IMR-90 (cell line): ENCODE measurements around the gene CLCN4. TPM values are rescaled to one million over a fixed set of nuclear protein-coding genes. Genes with fewer than 3 reads are reported as not detected.

Source experiments
- ATAC-seq: fragments of 200-7000 bp; cut with Tn5 transposase; 2 replicates; pipeline ENCODE4 v1.9.1; 2020; ENCODE audit warnings: low read depth, mild to moderate bottlenecking, moderate library complexity
- BruUV-seq: library from RNA; stranded (reverse); fragments of 400-500 nt; replicated peaks from 2 replicates; lab custom pipeline; 2021; lab: Mats Ljungman, UMichigan
- CTCF ChIA-PET: fragments of 300-600 bp; formaldehyde crosslinking; extraction: SDS; loops from one replicate; lab custom pipeline; 2021; ENCODE audit warnings: antibody characterized with exemption; lab: Yijun Ruan, JAX
- POLR2A ChIA-PET: fragments of 300-600 bp; sonication (Branson Sonifier 250); formaldehyde crosslinking; loops from one replicate; lab custom pipeline; 2022; ENCODE audit warnings: antibody characterized with exemption; ENCODE audit not compliant: unreplicated experiment; lab: Charles Lee
- DNase-seq: peaks from one replicate; pipeline ENCODE4 v3.0.0; 2013
- H2AFZ ChIP-seq: replicated peaks from 2 replicates; pipeline ENCODE3; 2013; ENCODE audit warnings: low read length, mild to moderate bottlenecking; ENCODE audit not compliant: poor library complexity
- H2AK5ac ChIP-seq: 2 replicates; pipeline ENCODE4 v1.6.1; 2013; ENCODE audit warnings: low read depth, low read length, inconsistent platforms
- H2AK9ac ChIP-seq: replicated peaks from 2 replicates; pipeline ENCODE3; 2013; ENCODE audit warnings: mild to moderate bottlenecking, low read depth, low read length, moderate library complexity; ENCODE audit not compliant: poor library complexity
- H2BK120ac ChIP-seq: 2 replicates; pipeline ENCODE4 v1.6.1; 2013; ENCODE audit warnings: low read depth, low read length, inconsistent platforms
- H2BK15ac ChIP-seq: 3 replicates; pipeline ENCODE4 v1.6.1; 2013; ENCODE audit warnings: low read depth, low read length, inconsistent platforms
- H2BK20ac ChIP-seq: 2 replicates; pipeline ENCODE4 v1.6.1; 2013; ENCODE audit warnings: low read depth, mild to moderate bottlenecking, inconsistent platforms, low read length, moderate library complexity
- H2BK5ac ChIP-seq: 2 replicates; pipeline ENCODE4 v1.6.1; 2013; ENCODE audit warnings: mild to moderate bottlenecking, low read depth, low read length, inconsistent platforms; ENCODE audit not compliant: poor library complexity, severe bottlenecking
- H3K14ac ChIP-seq: replicated peaks from 2 replicates; pipeline ENCODE4 v1.6.1; 2013; ENCODE audit warnings: low read depth, low read length, inconsistent platforms
- H3K18ac ChIP-seq: 2 replicates; pipeline ENCODE4 v1.6.1; 2013; ENCODE audit warnings: low read depth, low read length, control low read depth
- H3K23ac ChIP-seq: 2 replicates; pipeline ENCODE4 v1.6.1; 2013; ENCODE audit warnings: low read depth, low read length, inconsistent platforms
- H3K27ac ChIP-seq: 2 replicates; pipeline ENCODE4 v1.5.1; 2013; ENCODE audit warnings: mild to moderate bottlenecking, control low read depth, low read length; ENCODE audit not compliant: insufficient read depth
- H3K27me3 ChIP-seq: 2 replicates; pipeline ENCODE4 v1.6.1; 2013; ENCODE audit warnings: low read length; ENCODE audit not compliant: control insufficient read depth, insufficient read depth
- H3K36me3 ChIP-seq: 2 replicates; pipeline ENCODE4 v1.6.1; 2013; ENCODE audit warnings: low read length, mixed read lengths; ENCODE audit not compliant: control insufficient read depth, insufficient read depth
- H3K4ac ChIP-seq: 2 replicates; pipeline ENCODE4 v1.6.1; 2013; ENCODE audit warnings: low read depth, low read length, inconsistent platforms
- H3K4me1 ChIP-seq: 2 replicates; pipeline ENCODE4 v1.6.1; 2013; ENCODE audit warnings: low read length, mixed read lengths; ENCODE audit not compliant: control insufficient read depth, insufficient read depth
- H3K4me2 ChIP-seq: 2 replicates; pipeline ENCODE4 v1.6.1; 2013; ENCODE audit warnings: low read depth, mild to moderate bottlenecking, control low read depth, low read length, moderate library complexity
- H3K4me3 ChIP-seq: 2 replicates; pipeline ENCODE4 v1.5.1; 2013; ENCODE audit warnings: low read depth, mild to moderate bottlenecking, control low read depth, low read length, moderate library complexity; ENCODE audit not compliant: insufficient read depth
- H3K56ac ChIP-seq: 2 replicates; pipeline ENCODE4 v1.6.1; 2013; ENCODE audit warnings: low read length, inconsistent platforms; ENCODE audit not compliant: insufficient read depth; ENCODE audit errors: extremely low read depth
- H3K79me1 ChIP-seq, 2 experiments: 2 replicates each; pipeline ENCODE4 v1.6.1; 2013; ENCODE audit warnings: low read length in 2 of 2, inconsistent platforms in 1 of 2, low read depth in 1 of 2
- H3K9ac ChIP-seq: 2 replicates; pipeline ENCODE4 v1.6.1; 2013; ENCODE audit warnings: low read depth, low read length, control low read depth
- H3K9me1 ChIP-seq: 2 replicates; pipeline ENCODE4 v1.6.1; 2013; ENCODE audit warnings: low read length, inconsistent platforms; ENCODE audit not compliant: insufficient read depth
- H3K9me3 ChIP-seq: 2 replicates; pipeline ENCODE4 v1.6.1; 2013; ENCODE audit warnings: low read length; ENCODE audit not compliant: control insufficient read depth, insufficient read depth
- H4K20me1 ChIP-seq: 2 replicates; pipeline ENCODE4 v1.6.1; 2013; ENCODE audit warnings: low read length, inconsistent platforms; ENCODE audit not compliant: insufficient read depth
- H4K5ac ChIP-seq: 2 replicates; pipeline ENCODE4 v1.6.1; 2013; ENCODE audit warnings: mild to moderate bottlenecking, low read depth, low read length, control low read depth
- H4K8ac ChIP-seq, 2 experiments: 2 replicates each; pipeline ENCODE4 v1.6.1; 2013; ENCODE audit warnings: low read depth in 2 of 2, low read length in 2 of 2, control low read depth in 1 of 2, inconsistent platforms in 1 of 2
- H4K91ac ChIP-seq: 2 replicates; pipeline ENCODE4 v1.6.1; 2013; ENCODE audit warnings: low read depth, low read length, inconsistent platforms; ENCODE audit not compliant: insufficient read depth
- BHLHE40 ChIP-seq: fragments of 150-350 bp; IDR thresholded peaks from 2 replicates; pipeline ENCODE4 v1.6.1; 2016; ENCODE audit warnings: mild to moderate bottlenecking, low read depth, low read length
- CEBPB ChIP-seq: IDR thresholded peaks from 2 replicates; pipeline ENCODE4 v1.6.1; 2012; ENCODE audit warnings: low read depth, low read length, improper control_type of control experiment
- CHD1 ChIP-seq: IDR thresholded peaks from 2 replicates; pipeline ENCODE4 v1.6.1; 2012; ENCODE audit warnings: low read depth, low read length, improper control_type of control experiment
- FOS ChIP-seq: fragments of 150-350 bp; IDR thresholded peaks from 2 replicates; pipeline ENCODE4 v1.6.1; 2016; ENCODE audit warnings: low read depth, low read length
- MAFK ChIP-seq: IDR thresholded peaks from 2 replicates; pipeline ENCODE4 v1.6.1; 2012; ENCODE audit warnings: low read depth, low read length, improper control_type of control experiment
- MAZ ChIP-seq: IDR thresholded peaks from 2 replicates; pipeline ENCODE4 v1.6.1; 2012; ENCODE audit warnings: low read depth, mild to moderate bottlenecking, low read length, improper control_type of control experiment, moderate library complexity, borderline replicate concordance
- MXI1 ChIP-seq: IDR thresholded peaks from 2 replicates; pipeline ENCODE4 v1.6.1; 2012; ENCODE audit warnings: low read depth, mild to moderate bottlenecking, low read length, moderate library complexity, borderline replicate concordance
- NFE2L2 ChIP-seq: fragments of 150-350 bp; IDR thresholded peaks from 2 replicates; pipeline ENCODE4 v1.6.1; 2016; ENCODE audit warnings: low read depth, mild to moderate bottlenecking, low read length
- POLR2A ChIP-seq: IDR thresholded peaks from 2 replicates; pipeline ENCODE4 v1.6.1; 2012; ENCODE audit warnings: mild to moderate bottlenecking, low read depth, low read length
- RAD21 ChIP-seq: IDR thresholded peaks from 2 replicates; pipeline ENCODE4 v1.6.1; 2012; ENCODE audit warnings: low read length, improper control_type of control experiment
- RCOR1 ChIP-seq: IDR thresholded peaks from 2 replicates; pipeline ENCODE4 v1.6.1; 2012; ENCODE audit warnings: mild to moderate bottlenecking, low read length, improper control_type of control experiment; ENCODE audit not compliant: insufficient replicate concordance
- RFX5 ChIP-seq: IDR thresholded peaks from 2 replicates; pipeline ENCODE4 v1.8.0; 2012; ENCODE audit warnings: low read depth, mild to moderate bottlenecking, low read length, moderate library complexity
- SMC3 ChIP-seq: fragments of 150-350 bp; IDR thresholded peaks from 2 replicates; pipeline ENCODE4 v1.6.1; 2016; ENCODE audit warnings: low read depth, mild to moderate bottlenecking, antibody characterized with exemption, low read length, moderate library complexity
- WGBS, 2 experiments: methylation state at CpG; one replicate each; pipeline versions ENCODE4 v1.1.5 to v1.1.7; 2013; ENCODE audit warnings: missing lambda C conversion rate in 2 of 2; ENCODE audit not compliant: insufficient read length in 1 of 2; ENCODE audit errors: extremely low coverage in 2 of 2; 5-methylcytosine and 5-hydroxymethylcytosine counted together
- dilution Hi-C: fragments of 300-500 bp; cut with HindIII; formaldehyde crosslinking; loops from one replicate; pipeline ENCODE4 v1.14.3; 2018; ENCODE audit warnings: low sequenced_read_pairs; ENCODE audit not compliant: unreplicated experiment
- in situ Hi-C: fragments of 300-500 bp; cut with MboI; formaldehyde crosslinking; loops from 3 replicates; pipeline ENCODE4 v1.14.3; 2019; ENCODE audit warnings: low sequenced_read_pairs, inconsistent platforms, mixed read lengths
- intact Hi-C: fragments of 100-400 bp; cut with micrococcal nuclease; formaldehyde crosslinking; loops from 2 replicates; pipeline ENCODE4 v1.10.0; 2022
- polyA plus RNA-seq, 3 experiments: library from polyadenylated mRNA; depleted of rRNA; stranded (reverse); fragments of >200 nt; gene quantifications; 2 replicates each; pipeline ENCODE4 v1.2.3, GENCODE V29; 2012; ENCODE audit warnings: low replicate concordance in 1 of 3
- total RNA-seq: library from RNA; depleted of rRNA; stranded (reverse); fragments of >200 nt; gene quantifications from 2 replicates; pipeline ENCODE4 v1.2.3, GENCODE V29; 2012
- TF ChIP-seq, protein P1 (sequence below): fragments of 150-350 bp; IDR thresholded peaks from 2 replicates; pipeline ENCODE4 v1.6.1; 2016; ENCODE audit warnings: low read depth, mild to moderate bottlenecking, low read length, moderate library complexity, borderline replicate concordance
- TF ChIP-seq, protein P2 (sequence below): conservative IDR thresholded peaks from 2 replicates; pipeline ENCODE4 v1.5.1; 2012; ENCODE audit warnings: mild to moderate bottlenecking, low read depth, low read length, improper control_type of control experiment
- TF ChIP-seq, protein P3 (sequence below): fragments of 150-350 bp; IDR thresholded peaks from 2 replicates; pipeline ENCODE4 v1.6.1; 2017; ENCODE audit warnings: mild to moderate bottlenecking, antibody characterized with exemption, low read length, low read depth

The CLCN4 gene
- total and polyA plus RNA-seq, 2 of the 4 experiments (the other 2 are of a cell fraction), result 2.2 to 4.5 TPM

DNA sequence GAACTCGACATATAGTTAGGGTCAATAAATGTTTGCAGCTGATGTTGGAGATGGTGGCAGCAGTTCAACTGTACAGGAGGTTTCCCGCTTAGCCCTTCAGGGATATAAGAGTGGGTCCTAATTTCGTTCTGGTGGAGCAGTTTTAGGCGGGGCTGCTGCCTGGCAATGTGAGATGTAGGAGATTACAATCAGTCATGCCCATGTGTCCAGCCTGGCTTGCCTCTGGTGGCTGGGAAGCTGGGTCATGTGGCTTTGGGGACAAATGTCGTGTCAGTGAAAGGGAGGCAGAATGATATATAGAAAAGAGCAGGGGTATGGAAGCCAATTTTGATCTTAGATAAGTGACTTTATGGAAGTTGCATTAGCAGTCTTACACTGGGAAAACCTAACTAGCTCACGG, 129.4 kb downstream of the CLCN4 start:
- ChIA-PET POLR2A (no interaction called here), CTCF (no interaction called here)
- H3K18ac ChIP-seq, result no peak overlapping the region
- H2BK5ac ChIP-seq, result no peak overlapping the region
- in situ Hi-C loops, result no loop called here
- no peak overlapping the region for H2BK20ac ChIP-seq
- 0 out of 2 replicates have a peak, but pooled peaks cover 2% of the 10 kb centered on the region for H3K4me1 ChIP-seq
- H3K36me3 ChIP-seq, result no peaks in the 10 kb centered on the region
- H3K27me3 ChIP-seq, result no peaks in the 10 kb centered on the region; the same call in 1 of the 2 replicates
- H3K4me3 ChIP-seq, result no peak overlapping the region
- no TSS peak for BruUV-seq
- H3K23ac ChIP-seq, result no peak overlapping the region
- H4K91ac ChIP-seq, result no peak overlapping the region
- H3K14ac ChIP-seq, result no peak overlapping the region
- H3K9me3 ChIP-seq, result peaks cover 1% of the 10 kb centered on the region; the same call in 1 of the 2 replicates
- no peak overlapping the region for H2AFZ ChIP-seq
- no peak overlapping the region for H3K27ac ChIP-seq
- H3K4ac ChIP-seq, result no peak overlapping the region
- no peak overlapping the region for H3K4me2 ChIP-seq
- no peak overlapping the region for H2AK5ac ChIP-seq
- intact Hi-C loops, result no loop called here
- H4K8ac ChIP-seq, result no peak overlapping the region
- dilution Hi-C loops, result no loop called here
- no peaks in the 10 kb centered on the region for H3K79me1 ChIP-seq
- no peak overlapping the region for H4K5ac ChIP-seq
- H3K9ac ChIP-seq, result no peak overlapping the region
- TF ChIP-seq CHD1 (no peak), RAD21 (no peak), BHLHE40 (no peak), NFE2L2 (no peak), POLR2A (no peak), RFX5 (no peak), FOS (no peak), MAFK (no peak), MAZ (no peak), SMC3 (no peak), RCOR1 (no peak), CEBPB (no peak), MXI1 (no peak)
- TF ChIP-seq, protein P1, sequence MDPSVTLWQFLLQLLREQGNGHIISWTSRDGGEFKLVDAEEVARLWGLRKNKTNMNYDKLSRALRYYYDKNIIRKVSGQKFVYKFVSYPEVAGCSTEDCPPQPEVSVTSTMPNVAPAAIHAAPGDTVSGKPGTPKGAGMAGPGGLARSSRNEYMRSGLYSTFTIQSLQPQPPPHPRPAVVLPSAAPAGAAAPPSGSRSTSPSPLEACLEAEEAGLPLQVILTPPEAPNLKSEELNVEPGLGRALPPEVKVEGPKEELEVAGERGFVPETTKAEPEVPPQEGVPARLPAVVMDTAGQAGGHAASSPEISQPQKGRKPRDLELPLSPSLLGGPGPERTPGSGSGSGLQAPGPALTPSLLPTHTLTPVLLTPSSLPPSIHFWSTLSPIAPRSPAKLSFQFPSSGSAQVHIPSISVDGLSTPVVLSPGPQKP, result no peak
- TF ChIP-seq, protein P2, sequence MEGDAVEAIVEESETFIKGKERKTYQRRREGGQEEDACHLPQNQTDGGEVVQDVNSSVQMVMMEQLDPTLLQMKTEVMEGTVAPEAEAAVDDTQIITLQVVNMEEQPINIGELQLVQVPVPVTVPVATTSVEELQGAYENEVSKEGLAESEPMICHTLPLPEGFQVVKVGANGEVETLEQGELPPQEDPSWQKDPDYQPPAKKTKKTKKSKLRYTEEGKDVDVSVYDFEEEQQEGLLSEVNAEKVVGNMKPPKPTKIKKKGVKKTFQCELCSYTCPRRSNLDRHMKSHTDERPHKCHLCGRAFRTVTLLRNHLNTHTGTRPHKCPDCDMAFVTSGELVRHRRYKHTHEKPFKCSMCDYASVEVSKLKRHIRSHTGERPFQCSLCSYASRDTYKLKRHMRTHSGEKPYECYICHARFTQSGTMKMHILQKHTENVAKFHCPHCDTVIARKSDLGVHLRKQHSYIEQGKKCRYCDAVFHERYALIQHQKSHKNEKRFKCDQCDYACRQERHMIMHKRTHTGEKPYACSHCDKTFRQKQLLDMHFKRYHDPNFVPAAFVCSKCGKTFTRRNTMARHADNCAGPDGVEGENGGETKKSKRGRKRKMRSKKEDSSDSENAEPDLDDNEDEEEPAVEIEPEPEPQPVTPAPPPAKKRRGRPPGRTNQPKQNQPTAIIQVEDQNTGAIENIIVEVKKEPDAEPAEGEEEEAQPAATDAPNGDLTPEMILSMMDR, result no peak
- TF ChIP-seq, protein P3, sequence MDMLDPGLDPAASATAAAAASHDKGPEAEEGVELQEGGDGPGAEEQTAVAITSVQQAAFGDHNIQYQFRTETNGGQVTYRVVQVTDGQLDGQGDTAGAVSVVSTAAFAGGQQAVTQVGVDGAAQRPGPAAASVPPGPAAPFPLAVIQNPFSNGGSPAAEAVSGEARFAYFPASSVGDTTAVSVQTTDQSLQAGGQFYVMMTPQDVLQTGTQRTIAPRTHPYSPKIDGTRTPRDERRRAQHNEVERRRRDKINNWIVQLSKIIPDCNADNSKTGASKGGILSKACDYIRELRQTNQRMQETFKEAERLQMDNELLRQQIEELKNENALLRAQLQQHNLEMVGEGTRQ, result no peak
- no peak overlapping the region for H2BK120ac ChIP-seq
- DNase-seq, result no peak
- H2AK9ac ChIP-seq, result no peak overlapping the region
- no peaks in the 10 kb centered on the region for H3K9me1 ChIP-seq
- H4K20me1 ChIP-seq, result no peaks in the 10 kb centered on the region
- H2BK15ac ChIP-seq, result no peak overlapping the region
- WGBS, 2 experiments, result 31% methylated on average over 2 of the region's 6 CpGs; no CpG with 5 or more reads in 1 of the 2 experiments
- H3K56ac ChIP-seq, result no peak overlapping the region
- ATAC-seq, result no peak
